ENCODE data around the gene MANSC4. TPM values are rescaled to one million over a fixed set of nuclear protein-coding genes. Genes with fewer than 3 reads are reported as not detected.

Gene MANSC4
- 0.33 TPM in 1 of 2 replicates, not detected in the other for total RNA-seq

DNA sequence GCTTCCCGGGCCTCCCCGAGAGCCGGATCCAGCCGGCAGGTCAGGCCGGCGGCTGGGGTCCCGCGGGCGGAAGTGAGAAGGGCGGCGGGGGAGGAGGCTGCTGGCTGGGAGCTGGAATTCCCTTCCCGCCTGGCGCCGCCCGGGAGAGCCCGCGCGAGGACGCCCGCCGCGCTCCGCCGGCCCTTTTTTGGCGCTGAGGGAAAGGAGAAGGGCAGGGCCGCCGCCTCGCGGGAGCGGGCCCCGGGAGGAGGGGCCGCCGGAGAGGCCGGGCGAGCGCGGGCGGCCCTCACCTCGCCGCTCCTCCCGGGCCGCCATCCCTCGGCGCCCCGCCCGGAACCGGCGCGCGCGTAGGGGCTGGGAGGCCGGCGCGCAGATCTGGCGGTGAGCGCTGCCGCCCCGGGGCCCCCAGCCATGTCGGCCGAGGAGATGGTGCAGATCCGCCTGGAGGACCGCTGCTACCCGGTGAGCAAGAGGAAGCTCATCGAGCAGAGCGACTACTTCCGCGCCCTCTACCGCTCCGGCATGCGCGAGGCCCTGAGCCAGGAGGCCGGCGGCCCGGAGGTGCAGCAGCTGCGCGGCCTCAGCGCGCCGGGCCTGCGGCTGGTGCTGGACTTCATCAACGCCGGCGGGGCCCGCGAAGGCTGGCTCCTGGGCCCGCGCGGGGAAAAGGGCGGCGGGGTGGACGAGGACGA is at the start of gene MANSC4, which contains the start of gene KLHL42:
MANSC4 (minus strand) TSS at position 317 of the 692 bp plus-strand sequence. CDS start 8,960 bp downstream, outside the sequence.
KLHL42 (plus strand) TSS at position 314 of the 692 bp plus-strand sequence; CDS start at position 412, 98 bp downstream.

Small RNA genes within 50 kb of the gene (small RNA-seq; reads per million reads assigned to genes)
- gene RF00019, result not detected
- gene RF02271, result not detected

Other genes with a start within 250 kb of the MANSC4 start
- 2.9 and 6.2 TPM in 2 replicates for gene REP15, start 83.8 kb downstream of the MANSC4 start, total RNA-seq
- 46.4 and 56.3 TPM in 2 replicates for gene MRPS35, start 69.4 kb downstream of the MANSC4 start, total RNA-seq
- 25.2 TPM in 2 replicates for gene KLHL42, start within 50 bp of the MANSC4 start, total RNA-seq
- gene PTHLH, start 192.5 kb upstream of the MANSC4 start, total RNA-seq, result 0.33 and 0.86 TPM in 2 replicates

Data from vein endothelial cell (primary cell).